ENCODE results near the gene EYS. TPM values are rescaled to one million over a fixed set of nuclear protein-coding genes. Genes with fewer than 3 reads are reported as not detected.
"Not testable (repeated sequence)": the region's sequence is repeated elsewhere in the genome, so short reads cannot be mapped to it uniquely, and the experiment has no call there.

The EYS gene
- total RNA-seq, 2 donors from 2014 or later: not detected

- Mint-ChIP-seq H3K36me3 (ENCODE audit: low read depth) (no peaks in the 10 kb centered on the region), H3K9me3 (no peaks in the 10 kb centered on the region), H3K27ac (no peak overlapping the region), H3K27me3 (no peaks in the 10 kb centered on the region), H3K4me1 (no peaks in the 10 kb centered on the region), H3K4me3 (no peak overlapping the region)
- ATAC-seq (replicated peaks): no peak
Measured at GRCh38 chr6:63897459-63897858, 1809.6 kb downstream of the EYS start.

- no peak for ATAC-seq (replicated peaks)
- Mint-ChIP-seq H3K4me1 (no peaks in the 10 kb centered on the region), H3K27me3 (no peaks in the 10 kb centered on the region), H3K36me3 (ENCODE audit: low read depth) (no peaks in the 10 kb centered on the region), H3K9me3 (no peaks in the 10 kb centered on the region), H3K27ac (no peak overlapping the region), H3K4me3 (no peak overlapping the region)
Measured at GRCh38 chr6:63888416-63888815, 1818.6 kb downstream of the EYS start.

- H3K9me3 Mint-ChIP-seq; H3K27me3 Mint-ChIP-seq; ATAC-seq (replicated peaks); H3K4me3 Mint-ChIP-seq; H3K36me3 Mint-ChIP-seq (ENCODE audit: low read depth); H3K4me1 Mint-ChIP-seq; H3K27ac Mint-ChIP-seq: not testable (repeated sequence)
Measured at GRCh38 chr6:63887804-63888203, 1819.2 kb downstream of the EYS start.

GRCh38 chr6:63887002-63887751, 1819.8 kb downstream of the EYS start:
- Mint-ChIP-seq H3K27ac (no peak overlapping the region), H3K36me3 (ENCODE audit: low read depth) (no peaks in the 10 kb centered on the region), H3K27me3 (no peaks in the 10 kb centered on the region), H3K4me1 (no peaks in the 10 kb centered on the region), H3K9me3 (no peaks in the 10 kb centered on the region), H3K4me3 (no peak overlapping the region)
- no peak for ATAC-seq (replicated peaks)

- Mint-ChIP-seq H3K9me3 (no peaks in the 10 kb centered on the region), H3K27me3 (no peaks in the 10 kb centered on the region), H3K4me3 (no peak overlapping the region), H3K36me3 (ENCODE audit: low read depth) (no peaks in the 10 kb centered on the region), H3K27ac (no peak overlapping the region), H3K4me1 (no peaks in the 10 kb centered on the region)
- ATAC-seq (replicated peaks): no peak
Measured at GRCh38 chr6:63886341-63886740, 1820.7 kb downstream of the EYS start.

- Mint-ChIP-seq H3K27ac (no peak overlapping the region), H3K36me3 (ENCODE audit: low read depth) (no peaks in the 10 kb centered on the region), H3K9me3 (no peaks in the 10 kb centered on the region), H3K27me3 (no peaks in the 10 kb centered on the region), H3K4me3 (no peak overlapping the region), H3K4me1 (no peaks in the 10 kb centered on the region)
- ATAC-seq (replicated peaks): no peak
Measured at GRCh38 chr6:63883597-63883996, 1823.4 kb downstream of the EYS start.

GRCh38 chr6:63882208-63882607, 1824.8 kb downstream of the EYS start:
- Mint-ChIP-seq H3K9me3 (peaks cover 4% of the 10 kb centered on the region), H3K4me1 (no peaks in the 10 kb centered on the region), H3K4me3 (no peak overlapping the region), H3K27me3 (no peaks in the 10 kb centered on the region), H3K27ac (no peak overlapping the region), H3K36me3 (ENCODE audit: low read depth) (no peaks in the 10 kb centered on the region)
- no peak for ATAC-seq (replicated peaks)

- Mint-ChIP-seq H3K4me3 (no peak overlapping the region), H3K27ac (no peak overlapping the region), H3K9me3 (peaks cover 4% of the 10 kb centered on the region), H3K27me3 (no peaks in the 10 kb centered on the region), H3K36me3 (ENCODE audit: low read depth) (no peaks in the 10 kb centered on the region), H3K4me1 (no peaks in the 10 kb centered on the region)
- no peak for ATAC-seq (replicated peaks)
Measured at GRCh38 chr6:63881791-63882190, 1825.2 kb downstream of the EYS start.

- no peak for ATAC-seq (replicated peaks)
- Mint-ChIP-seq H3K36me3 (ENCODE audit: low read depth) (no peaks in the 10 kb centered on the region), H3K27ac (no peak overlapping the region), H3K4me1 (no peaks in the 10 kb centered on the region), H3K27me3 (no peaks in the 10 kb centered on the region), H3K9me3 (peaks cover 4% of the 10 kb centered on the region), H3K4me3 (no peak overlapping the region)
Measured at GRCh38 chr6:63872233-63872632, 1834.8 kb downstream of the EYS start.

GRCh38 chr6:63868351-63868750, 1838.7 kb downstream of the EYS start:
- no peak for ATAC-seq (replicated peaks)
- H3K27ac Mint-ChIP-seq: no peak overlapping the region
- H3K36me3 Mint-ChIP-seq (ENCODE audit: low read depth): no peaks in the 10 kb centered on the region
- H3K4me1 Mint-ChIP-seq: no peaks in the 10 kb centered on the region
- no peaks in the 10 kb centered on the region for H3K9me3 Mint-ChIP-seq
- no peaks in the 10 kb centered on the region for H3K27me3 Mint-ChIP-seq
- no peak overlapping the region for H3K4me3 Mint-ChIP-seq

GRCh38 chr6:63864671-63865318, 1842.2 kb downstream of the EYS start:
- Mint-ChIP-seq H3K9me3 (no peaks in the 10 kb centered on the region), H3K27ac (no peak overlapping the region), H3K36me3 (ENCODE audit: low read depth) (no peaks in the 10 kb centered on the region), H3K27me3 (no peaks in the 10 kb centered on the region), H3K4me1 (no peaks in the 10 kb centered on the region), H3K4me3 (no peak overlapping the region)
- ATAC-seq (replicated peaks): no peak

GRCh38 chr6:63864061-63864460, 1843.0 kb downstream of the EYS start:
- no peak overlapping the region for H3K27ac Mint-ChIP-seq
- no peaks in the 10 kb centered on the region for H3K27me3 Mint-ChIP-seq
- no peaks in the 10 kb centered on the region for H3K4me1 Mint-ChIP-seq
- H3K36me3 Mint-ChIP-seq (ENCODE audit: low read depth): no peaks in the 10 kb centered on the region
- no peak overlapping the region for H3K4me3 Mint-ChIP-seq
- ATAC-seq (replicated peaks): no peak
- no peaks in the 10 kb centered on the region for H3K9me3 Mint-ChIP-seq

GRCh38 chr6:63862486-63863198, 1844.4 kb downstream of the EYS start:
- H3K9me3 Mint-ChIP-seq: no peaks in the 10 kb centered on the region
- H3K4me1 Mint-ChIP-seq: no peaks in the 10 kb centered on the region
- no peaks in the 10 kb centered on the region for H3K36me3 Mint-ChIP-seq (ENCODE audit: low read depth)
- ATAC-seq (replicated peaks): no peak
- H3K27me3 Mint-ChIP-seq: no peaks in the 10 kb centered on the region
- no peak overlapping the region for H3K4me3 Mint-ChIP-seq
- H3K27ac Mint-ChIP-seq: no peak overlapping the region

- H3K4me1 Mint-ChIP-seq: no peaks in the 10 kb centered on the region
- no peak overlapping the region for H3K4me3 Mint-ChIP-seq
- no peaks in the 10 kb centered on the region for H3K9me3 Mint-ChIP-seq
- no peak overlapping the region for H3K27ac Mint-ChIP-seq
- no peaks in the 10 kb centered on the region for H3K36me3 Mint-ChIP-seq (ENCODE audit: low read depth)
- no peaks in the 10 kb centered on the region for H3K27me3 Mint-ChIP-seq
- ATAC-seq (replicated peaks): no peak
Measured at GRCh38 chr6:63859528-63859927, 1847.5 kb downstream of the EYS start.

- Mint-ChIP-seq H3K27ac (no peak overlapping the region), H3K36me3 (ENCODE audit: low read depth) (no peaks in the 10 kb centered on the region), H3K4me1 (no peaks in the 10 kb centered on the region), H3K9me3 (no peaks in the 10 kb centered on the region), H3K4me3 (no peak overlapping the region), H3K27me3 (no peaks in the 10 kb centered on the region)
- ATAC-seq (replicated peaks): no peak
Measured at GRCh38 chr6:63858691-63859090, 1848.3 kb downstream of the EYS start.

Data from activated T-helper 17 cell treated with anti-CD3 and anti-CD28 coated beads, Interleukin-2, amount 50 U/mL, for 72 hours (primary cell).